ENCODE results near the gene EPAS1.

The EPAS1 gene

GRCh38 chr2:46300406-46300832 is 3.2 kb downstream of the EPAS1 start:
- TF ChIP-seq GATA1 (IDR thresholded peaks at IDR 0.05; ENCODE audit: low read depth, low read length): no peak
- no peak for TF ChIP-seq POLR2A (IDR thresholded peaks at IDR 0.05; ENCODE audit: low read length)

DNA sequence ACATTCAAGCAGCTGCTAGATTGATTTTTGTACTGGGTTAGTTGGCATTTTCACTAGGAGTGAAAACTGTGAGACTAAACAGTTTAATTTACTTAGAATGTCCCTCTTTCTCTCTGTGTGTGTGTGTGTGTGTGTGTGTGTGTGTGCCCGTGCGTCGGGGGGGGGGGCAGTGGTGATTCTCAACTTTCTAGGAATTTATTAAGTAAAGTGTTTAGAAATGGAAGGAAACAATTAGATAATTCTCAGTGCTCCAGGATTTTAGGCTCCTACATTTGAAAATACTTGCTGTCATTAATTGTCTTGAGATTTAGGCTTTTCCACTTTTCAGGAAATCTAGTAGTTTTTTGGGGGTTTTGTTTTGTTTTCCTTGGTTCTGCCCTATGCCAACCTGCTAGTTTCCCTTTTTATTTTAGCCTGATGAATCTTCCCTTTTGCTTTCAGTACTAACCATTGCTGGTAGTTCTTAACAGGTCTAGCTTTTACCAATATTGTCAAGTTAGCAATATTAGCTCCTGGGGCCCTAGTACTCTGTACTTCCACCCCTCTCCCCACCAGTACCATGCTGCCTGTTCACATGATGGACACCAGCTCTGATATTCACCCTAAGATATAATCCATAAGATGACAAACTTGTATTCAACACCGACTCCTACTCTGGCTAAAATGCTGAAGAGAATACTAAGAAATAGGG is 4.9 kb downstream of the EPAS1 start:
- DNase-seq: no peak
- no peak for TF ChIP-seq POLR2A (IDR thresholded peaks at IDR 0.05; ENCODE audit: low read length)
- no peak for TF ChIP-seq GATA1 (IDR thresholded peaks at IDR 0.05; ENCODE audit: low read depth, low read length)

More at GRCh38 chr2:46300406-46300832, 3.2 kb downstream of the EPAS1 start:
- DNase-seq: no peak

DNA sequence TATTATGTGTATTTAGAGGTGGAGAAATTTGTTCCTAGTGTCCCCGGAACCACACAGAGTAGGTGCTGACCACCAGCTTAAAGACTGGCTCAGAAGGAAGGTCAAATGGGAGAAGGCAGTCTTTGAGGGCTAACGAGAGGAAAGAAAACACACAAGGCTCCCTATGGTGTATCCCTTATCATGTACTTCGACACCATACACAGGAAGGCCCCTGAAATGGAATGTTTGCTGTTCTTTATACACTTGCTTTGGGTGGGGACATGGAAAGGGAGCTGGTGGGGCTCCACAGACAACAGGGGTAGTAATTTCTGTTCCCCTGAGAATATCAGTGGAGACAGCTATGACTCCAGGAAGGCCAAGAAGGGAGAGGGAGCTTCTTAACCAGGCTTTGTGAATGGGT is 6.0 kb downstream of the EPAS1 start:
- DNase-seq: no peak
- TF ChIP-seq POLR2A (IDR thresholded peaks at IDR 0.05; ENCODE audit: low read length) (no peak), GATA1 (IDR thresholded peaks at IDR 0.05; ENCODE audit: low read depth, low read length) (no peak)

- no peak for DNase-seq
- TF ChIP-seq POLR2A (IDR thresholded peaks at IDR 0.05; ENCODE audit: low read length) (no peak), GATA1 (IDR thresholded peaks at IDR 0.05; ENCODE audit: low read depth, low read length) (no peak)
Measured at GRCh38 chr2:46303822-46304221, 6.6 kb downstream of the EPAS1 start.

- TF ChIP-seq GATA1 (IDR thresholded peaks at IDR 0.05; ENCODE audit: low read depth, low read length) (no peak), POLR2A (IDR thresholded peaks at IDR 0.05; ENCODE audit: low read length) (no peak)
- no peak for DNase-seq
Measured at GRCh38 chr2:46304635-46305034, 7.4 kb downstream of the EPAS1 start.

DNA sequence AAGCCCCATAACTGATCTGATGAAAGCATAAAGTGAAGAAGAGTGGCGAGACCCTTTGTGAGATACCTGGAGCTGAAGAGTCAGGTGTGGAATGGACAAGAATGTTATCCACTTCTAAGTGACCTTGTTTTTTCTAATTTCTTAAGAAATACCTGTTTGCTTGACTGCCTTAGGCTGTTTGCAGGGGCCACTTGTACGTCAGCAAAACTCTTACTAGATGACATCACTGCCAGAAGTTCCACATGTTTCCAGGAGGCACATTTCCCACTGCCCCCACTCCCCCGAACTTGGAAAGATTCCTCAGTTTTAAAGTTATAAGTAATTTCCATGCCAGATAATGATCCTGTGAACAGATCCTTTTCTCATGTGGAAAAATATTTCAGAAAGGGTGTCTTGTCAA is 8.0 kb downstream of the EPAS1 start:
- DNase-seq: no peak
- TF ChIP-seq GATA1 (IDR thresholded peaks at IDR 0.05; ENCODE audit: low read depth, low read length) (no peak), POLR2A (IDR thresholded peaks at IDR 0.05; ENCODE audit: low read length) (no peak)

DNA sequence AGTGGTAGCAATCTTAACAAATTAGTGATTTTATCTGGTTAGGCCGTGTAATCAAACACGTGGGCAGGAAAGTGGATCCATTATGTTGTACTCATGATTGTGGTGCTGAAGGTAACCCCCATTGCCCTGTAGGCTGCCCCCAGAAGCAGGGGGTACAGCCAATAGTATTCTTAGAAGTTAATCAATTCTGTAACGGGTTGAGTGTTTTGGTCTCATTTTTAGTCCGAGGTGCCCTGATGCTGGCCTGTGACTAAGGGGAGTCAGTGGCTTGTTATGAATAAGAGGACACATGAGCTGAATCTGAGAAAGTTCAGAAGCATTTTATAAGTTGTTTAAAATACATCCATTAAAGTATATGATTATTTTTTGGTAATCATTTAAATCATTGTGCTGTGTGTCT is 8.6 kb downstream of the EPAS1 start:
- TF ChIP-seq POLR2A (IDR thresholded peaks at IDR 0.05; ENCODE audit: low read length): no peak
- no peak for TF ChIP-seq GATA1 (IDR thresholded peaks at IDR 0.05; ENCODE audit: low read depth, low read length)
- DNase-seq: no peak

DNA sequence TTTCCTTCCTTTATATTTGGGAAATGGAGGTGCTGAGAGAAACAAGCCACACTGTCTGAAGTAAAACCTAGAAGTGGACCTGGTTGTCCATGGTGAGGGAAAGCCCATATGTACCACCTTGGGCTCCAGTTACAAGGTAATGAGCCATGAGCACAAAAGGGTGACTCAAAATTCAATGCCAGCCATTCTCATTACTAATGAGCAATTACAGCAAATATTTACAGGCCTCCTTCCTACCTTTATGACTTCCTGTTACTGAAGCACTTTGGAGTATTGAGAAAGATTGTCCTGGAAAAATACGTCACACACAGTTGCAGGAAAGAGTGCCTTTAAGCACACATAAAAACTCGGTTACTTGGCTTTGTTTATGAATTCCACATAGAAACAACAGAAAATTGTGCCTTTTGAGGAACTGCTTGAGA is 9.1 kb downstream of the EPAS1 start:
- no peak for DNase-seq
- TF ChIP-seq GATA1 (IDR thresholded peaks at IDR 0.05; ENCODE audit: low read depth, low read length) (no peak), POLR2A (IDR thresholded peaks at IDR 0.05; ENCODE audit: low read length) (no peak)

GRCh38 chr2:46306988-46307655 is 9.9 kb downstream of the EPAS1 start:
- DNase-seq: no peak
- TF ChIP-seq GATA1 (IDR thresholded peaks at IDR 0.05; ENCODE audit: low read depth, low read length) (no peak), POLR2A (IDR thresholded peaks at IDR 0.05; ENCODE audit: low read length) (no peak)

GRCh38 chr2:46308081-46308480 is 10.9 kb downstream of the EPAS1 start:
- no peak for DNase-seq
- TF ChIP-seq POLR2A (IDR thresholded peaks at IDR 0.05; ENCODE audit: low read length): no peak
- no peak for TF ChIP-seq GATA1 (IDR thresholded peaks at IDR 0.05; ENCODE audit: low read depth, low read length)

GRCh38 chr2:46308629-46309028 is 11.4 kb downstream of the EPAS1 start:
- no peak for TF ChIP-seq POLR2A (IDR thresholded peaks at IDR 0.05; ENCODE audit: low read length)
- TF ChIP-seq GATA1 (IDR thresholded peaks at IDR 0.05; ENCODE audit: low read depth, low read length): no peak
- DNase-seq: no peak

DNA sequence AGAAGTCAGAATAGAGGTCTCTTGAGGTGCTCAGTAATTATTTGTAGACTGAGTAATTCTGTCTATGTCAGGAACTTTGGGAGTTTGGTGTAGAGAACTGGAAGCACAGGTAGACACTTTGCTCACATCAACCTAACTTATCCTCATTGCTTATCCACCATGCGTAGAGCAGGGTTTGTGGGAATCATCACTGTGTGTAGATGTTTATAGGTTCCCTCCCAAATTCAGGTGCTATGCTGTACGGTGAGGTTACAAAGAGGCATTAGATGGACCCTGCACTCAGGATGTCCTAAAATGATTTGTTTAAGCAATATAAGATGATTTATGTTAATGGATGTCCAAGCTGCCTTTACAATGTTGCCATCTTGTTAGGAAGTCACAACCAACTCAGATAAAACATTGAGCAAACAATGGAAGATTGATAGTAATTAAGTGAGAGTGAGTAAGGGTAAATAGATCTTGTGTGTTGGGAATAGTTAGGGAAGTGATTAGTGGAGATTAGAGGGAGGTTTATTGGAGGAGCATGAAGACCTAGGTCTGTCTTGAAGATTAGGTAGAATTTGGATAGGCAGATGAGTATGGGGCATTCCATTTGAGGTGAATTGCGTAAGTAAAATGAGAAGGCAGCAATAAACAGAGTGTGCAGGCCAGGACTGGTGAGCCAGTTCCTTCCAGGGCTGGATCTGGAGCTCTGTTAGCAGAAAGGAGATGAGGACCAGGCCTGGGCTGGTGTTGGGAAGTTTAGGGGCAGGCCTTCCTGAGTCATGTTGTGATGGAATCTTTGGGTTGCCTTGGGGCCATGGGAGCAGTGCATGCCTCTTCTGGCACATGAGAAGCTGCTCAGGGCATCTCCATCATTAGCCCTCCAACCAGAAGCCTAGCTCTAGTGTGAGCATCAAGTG is 12.1 kb downstream of the EPAS1 start:
- no peak for DNase-seq
- no peak for TF ChIP-seq GATA1 (IDR thresholded peaks at IDR 0.05; ENCODE audit: low read depth, low read length)
- no peak for TF ChIP-seq POLR2A (IDR thresholded peaks at IDR 0.05; ENCODE audit: low read length)

- no peak for DNase-seq
- TF ChIP-seq GATA1 (IDR thresholded peaks at IDR 0.05; ENCODE audit: low read depth, low read length): no peak
- no peak for TF ChIP-seq POLR2A (IDR thresholded peaks at IDR 0.05; ENCODE audit: low read length)
Measured at GRCh38 chr2:46310446-46310845, 13.2 kb downstream of the EPAS1 start.

GRCh38 chr2:46311651-46312223 is 14.5 kb downstream of the EPAS1 start:
- no peak for DNase-seq
- TF ChIP-seq POLR2A (IDR thresholded peaks at IDR 0.05; ENCODE audit: low read length) (no peak), GATA1 (IDR thresholded peaks at IDR 0.05; ENCODE audit: low read depth, low read length) (no peak)

Measured in erythroblast (primary cell).